Peyer's patch (tissue), 4 donors: ENCODE results near the gene PALB2.

Experiments
- CTCF ChIP-seq, 6 experiments: fragments of 450-650 bp in 4 of 6; fragments of 200-600 bp in 2 of 6; sonication (generic) in 1 of 6; IDR thresholded peaks; one replicate each; pipeline ENCODE4 v1.5.1; 2017 to 2019; ENCODE audit warnings: antibody characterized with exemption in 6 of 6, mild to moderate bottlenecking in 3 of 6, moderate library complexity in 1 of 6
- POLR2A ChIP-seq, 2 donors: fragments of 450-650 bp; IDR thresholded peaks; one replicate each; pipeline ENCODE4 v1.5.1; 2017; ENCODE audit warnings: antibody characterized with exemption in 2 of 2, mild to moderate bottlenecking in 2 of 2, moderate library complexity in 2 of 2

GRCh38 chr16:23666571-23667354 is 25.7 kb upstream of the PALB2 start:
- no peak for TF ChIP-seq CTCF (IDR thresholded peaks at IDR 0.05)
- no peak for TF ChIP-seq POLR2A (IDR thresholded peaks at IDR 0.05)
